Heart left ventricle (tissue), 16 donors: Measurements from ENCODE around the gene CPE. TPM values are rescaled to one million over a fixed set of nuclear protein-coding genes. Genes with fewer than 3 reads are reported as not detected.

Experiments
- ATAC-seq, 4 donors: fragments of 200-7000 bp; cut with Tn5 transposase; one replicate each; pipeline ENCODE4 v1.9.1; 2020 to 2022; ENCODE audit warnings: moderate library complexity in 4 of 4, mild to moderate bottlenecking in 3 of 4, moderate number of reproducible peaks in 1 of 4
- DNase-seq, 5 donors: peaks; one replicate each; pipeline ENCODE4 v3.0.0-alpha.2; 2020
- H3K27ac ChIP-seq, 12 donors: fragments of 200-600 bp; sonication (generic) in 4 of 12; one replicate each; pipeline versions ENCODE4 v1.5.0 to v1.8.0; 2016 to 2022; ENCODE audit warnings: mild to moderate bottlenecking in 2 of 12
- H3K27me3 ChIP-seq, 9 donors: fragments of 200-600 bp; sonication (generic) in 2 of 9; one replicate each; pipeline versions ENCODE4 v1.5.1 to v1.8.0; 2016 to 2022; ENCODE audit warnings: mild to moderate bottlenecking in 3 of 9
- H3K36me3 ChIP-seq, 9 donors: fragments of 200-600 bp; sonication (generic) in 2 of 9; one replicate each; pipeline versions ENCODE4 v1.5.0 to v1.8.0; 2018 to 2022; ENCODE audit warnings: mild to moderate bottlenecking in 2 of 9
- H3K4me1 ChIP-seq, 12 donors: fragments of 200-600 bp; sonication (generic) in 4 of 12; one replicate each; pipeline versions ENCODE4 v1.5.0 to v1.8.0; 2016 to 2022; ENCODE audit warnings: mild to moderate bottlenecking in 3 of 12
- H3K4me3 ChIP-seq, 12 donors: fragments of 200-600 bp; sonication (generic) in 4 of 12; one replicate each; pipeline versions ENCODE4 v1.5.0 to v1.8.0; 2017 to 2022; ENCODE audit warnings: mild to moderate bottlenecking in 9 of 12, moderate library complexity in 4 of 12
- H3K9me3 ChIP-seq, 12 donors: fragments of 200-600 bp; sonication (generic) in 4 of 12; one replicate each; pipeline versions ENCODE4 v1.5.0 to v1.8.0; 2016 to 2022; ENCODE audit warnings: mild to moderate bottlenecking in 1 of 12
- POLR2A ChIP-seq, 2 donors: fragments of 450-650 bp; IDR thresholded peaks; one replicate each; pipeline ENCODE4 v1.6.1; 2017; ENCODE audit warnings: antibody characterized with exemption in 2 of 2, mild to moderate bottlenecking in 2 of 2, moderate library complexity in 2 of 2
- WGBS, 4 donors: extraction: QIAGEN DNeasy Blood & Tissue Kit in 2 of 4; methylation state at CpG; one replicate each; pipeline versions ENCODE4 v1.1.5 to v1.1.7; 2013 to 2018; 5-methylcytosine and 5-hydroxymethylcytosine counted together
- intact Hi-C, 10 donors: fragments of 100-400 bp; cut with DNase I; formaldehyde crosslinking; loops; one replicate each; pipeline versions ENCODE4 v1.11.1 to v1.14.2; 2022
- polyA plus RNA-seq, 2 donors: library from polyadenylated mRNA; stranded (reverse); fragments of 200-250 nt; gene quantifications; one replicate each; pipeline ENCODE4 v1.2.3, GENCODE V29; 2013
- total RNA-seq, 9 donors: library from RNA; depleted of rRNA in 2 of 9; stranded (reverse); fragments of >200 nt in 2 of 9; fragmentation: NEBNext Ultra II Directional in 3 of 9; extraction: Animal tissue kit (Norgen Biotek cat#: 25700) in 3 of 9; gene quantifications; one replicate each; pipeline versions ENCODE4 v1.1.0 to v1.2.4, GENCODE V29; 2016 to 2023
- TF ChIP-seq, protein P1 (sequence below), 12 donors: fragments of 200-600 bp; sonication (generic) in 4 of 12; IDR thresholded peaks; one replicate each; pipeline versions ENCODE4 v1.5.0 to v1.8.0; 2018 to 2022; ENCODE audit warnings: antibody characterized with exemption in 12 of 12, mild to moderate bottlenecking in 5 of 12
- donor health status: ischemic (EF 13 %, LVEDD 7.1; RV severe dilation, severe dysfunction).
- donor health status: healthy with polysubstance abuse.
- donor health status: DM: no; HTN: yes; CAD: no.
- donor health status: DM: no; HTN: no; CAD: no.
- donor health status: ischemic (EF 25% LVEDD 6.9; RV normal size, moderate dysfunction).
- donor health status: ischemic (EF 25% LVEDD 5.7; RV mildly dilated, moderate dysfunction).
- donor health status: healthy.
- donor health status: DM: yes; HTN: yes; CAD: no.
- donor health status: ischemic (EF 35%, LVEDD 5.7; RV mildly dilated, moderate dysfunction).
- donor health status: nonischemic (EF 11% LVEDD 7.7; RV severe dilation, severe dysfunction).
- donor health status: DM: yes; HTN: yes; CAD: no.
- donor health status: PGD.
- donor health status: ischemic (EF 29% LVEDD 5.4; RV normal size, mild dysfunction).
- donor health status: nonischemic (EF 23%, LVEDD 6.1; RV moderate dilation, normal function).

Gene CPE
- total and polyA plus RNA-seq, 11 donors = 13.3 to 115 (median 28.4) TPM

DNA sequence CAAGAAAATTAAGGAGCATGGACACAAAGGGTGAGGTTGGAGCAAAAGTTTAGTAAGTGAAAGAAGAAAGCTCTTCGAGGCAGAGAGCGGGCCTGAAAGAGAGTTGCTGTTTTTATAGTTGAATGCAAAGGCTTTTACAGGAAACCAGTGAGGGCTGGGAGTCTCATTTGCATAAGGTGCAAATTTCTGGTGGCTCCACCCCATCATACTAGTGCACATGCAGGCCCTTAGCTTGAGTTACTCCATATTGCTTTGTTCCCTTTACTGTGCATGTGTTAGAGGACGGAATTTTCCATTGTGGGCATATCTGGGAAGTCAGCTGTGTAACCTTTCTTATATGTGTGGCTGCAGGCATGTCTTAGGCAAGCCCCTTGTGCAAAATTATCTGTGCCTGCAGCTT lies 48.0 kb downstream of the CPE start:
- peak overlapping the region in 3 of 12 donors; percentile 39 to 74 (median 56) for H3K27ac ChIP-seq
- TF ChIP-seq, protein P1, sequence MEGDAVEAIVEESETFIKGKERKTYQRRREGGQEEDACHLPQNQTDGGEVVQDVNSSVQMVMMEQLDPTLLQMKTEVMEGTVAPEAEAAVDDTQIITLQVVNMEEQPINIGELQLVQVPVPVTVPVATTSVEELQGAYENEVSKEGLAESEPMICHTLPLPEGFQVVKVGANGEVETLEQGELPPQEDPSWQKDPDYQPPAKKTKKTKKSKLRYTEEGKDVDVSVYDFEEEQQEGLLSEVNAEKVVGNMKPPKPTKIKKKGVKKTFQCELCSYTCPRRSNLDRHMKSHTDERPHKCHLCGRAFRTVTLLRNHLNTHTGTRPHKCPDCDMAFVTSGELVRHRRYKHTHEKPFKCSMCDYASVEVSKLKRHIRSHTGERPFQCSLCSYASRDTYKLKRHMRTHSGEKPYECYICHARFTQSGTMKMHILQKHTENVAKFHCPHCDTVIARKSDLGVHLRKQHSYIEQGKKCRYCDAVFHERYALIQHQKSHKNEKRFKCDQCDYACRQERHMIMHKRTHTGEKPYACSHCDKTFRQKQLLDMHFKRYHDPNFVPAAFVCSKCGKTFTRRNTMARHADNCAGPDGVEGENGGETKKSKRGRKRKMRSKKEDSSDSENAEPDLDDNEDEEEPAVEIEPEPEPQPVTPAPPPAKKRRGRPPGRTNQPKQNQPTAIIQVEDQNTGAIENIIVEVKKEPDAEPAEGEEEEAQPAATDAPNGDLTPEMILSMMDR (IDR thresholded peaks at IDR 0.05) = no peak
- no peak for TF ChIP-seq POLR2A (IDR thresholded peaks at IDR 0.05)
- 69 to 92% (median 82%) methylated on average over 3 of the region's 3 CpGs for WGBS, 4 donors
- H3K4me1 ChIP-seq = no peaks in the 10 kb centered on the region
- DNase-seq = no peak
- peaks cover 0 to 20% (median 0%) of the 10 kb centered on the region in 12 donors for H3K9me3 ChIP-seq
- H3K36me3 ChIP-seq = no peaks in the 10 kb centered on the region
- no peak for ATAC-seq
- intact Hi-C loops = no loop called here
- H3K27me3 ChIP-seq = peaks cover 0 to 2% (median 0%) of the 10 kb centered on the region in 9 donors
- no peak overlapping the region for H3K4me3 ChIP-seq

DNA sequence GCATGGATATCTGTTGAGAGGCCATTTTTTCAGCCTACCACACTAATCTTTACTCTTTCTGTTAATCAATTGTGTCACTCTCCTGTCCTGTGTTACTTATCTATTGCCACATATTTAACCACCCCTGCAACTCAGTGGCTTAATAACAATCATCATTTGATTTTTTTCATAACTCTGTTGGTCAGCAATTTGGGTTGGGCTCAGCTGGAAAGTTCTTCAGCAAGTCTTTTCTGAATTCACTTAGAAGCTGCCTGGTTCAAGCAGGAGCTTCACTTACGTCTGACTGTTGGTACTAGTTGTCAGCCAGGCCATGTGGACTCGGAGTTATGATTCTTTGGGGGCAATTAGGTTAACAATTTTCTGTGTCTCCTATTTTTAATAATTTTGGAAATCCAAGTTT lies 50.1 kb downstream of the CPE start:
- TF ChIP-seq, protein P1 (IDR thresholded peaks at IDR 0.05) = no peak
- TF ChIP-seq POLR2A (IDR thresholded peaks at IDR 0.05) = no peak
- H3K4me3 ChIP-seq = no peak overlapping the region
- no peak for ATAC-seq
- intact Hi-C loops = no loop called here
- WGBS, 4 donors = 68 to 97% (median 89%) methylated on average over 2 of the region's 2 CpGs
- DNase-seq = no peak
- H3K27ac ChIP-seq = no peak overlapping the region
- no peaks in the 10 kb centered on the region for H3K36me3 ChIP-seq
- peaks cover 0 to 2% (median 0%) of the 10 kb centered on the region in 9 donors for H3K27me3 ChIP-seq
- peaks cover 0 to 20% (median 0%) of the 10 kb centered on the region in 12 donors for H3K9me3 ChIP-seq
- no peaks in the 10 kb centered on the region for H3K4me1 ChIP-seq

DNA sequence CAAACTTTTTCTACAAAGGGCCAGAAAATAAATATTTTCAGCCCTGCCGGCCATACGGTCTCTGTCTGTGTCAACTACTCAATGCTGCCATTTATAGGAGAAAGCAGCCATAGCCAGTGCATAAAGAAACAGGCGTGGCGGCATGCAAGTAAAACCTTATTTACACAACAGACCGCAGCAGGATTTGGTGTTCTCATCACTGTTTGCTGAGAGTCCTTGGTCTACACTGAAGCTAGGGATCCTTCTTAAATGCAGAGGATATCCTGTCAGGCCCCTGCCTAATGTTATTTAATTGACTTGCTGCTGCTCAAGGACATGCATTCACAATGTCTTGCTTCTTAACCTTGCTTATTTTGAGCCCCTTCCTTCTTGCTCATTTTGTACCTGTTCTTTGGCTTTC lies 54.7 kb downstream of the CPE start:
- DNase-seq = no peak
- H3K9me3 ChIP-seq = peaks cover 0 to 9% (median 0%) of the 10 kb centered on the region in 12 donors
- no peaks in the 10 kb centered on the region for H3K4me1 ChIP-seq
- H3K4me3 ChIP-seq = no peak overlapping the region
- no peaks in the 10 kb centered on the region for H3K36me3 ChIP-seq
- H3K27ac ChIP-seq = no peak overlapping the region
- no peak for ATAC-seq
- WGBS, 4 donors = 92 to 95% (median 94%) methylated on average over 5 of the region's 5 CpGs
- H3K27me3 ChIP-seq = peaks cover 0 to 3% (median 0%) of the 10 kb centered on the region in 9 donors
- TF ChIP-seq POLR2A (IDR thresholded peaks at IDR 0.05) = no peak
- TF ChIP-seq, protein P1 (IDR thresholded peaks at IDR 0.05) = no peak
- intact Hi-C loops = no loop called here

DNA sequence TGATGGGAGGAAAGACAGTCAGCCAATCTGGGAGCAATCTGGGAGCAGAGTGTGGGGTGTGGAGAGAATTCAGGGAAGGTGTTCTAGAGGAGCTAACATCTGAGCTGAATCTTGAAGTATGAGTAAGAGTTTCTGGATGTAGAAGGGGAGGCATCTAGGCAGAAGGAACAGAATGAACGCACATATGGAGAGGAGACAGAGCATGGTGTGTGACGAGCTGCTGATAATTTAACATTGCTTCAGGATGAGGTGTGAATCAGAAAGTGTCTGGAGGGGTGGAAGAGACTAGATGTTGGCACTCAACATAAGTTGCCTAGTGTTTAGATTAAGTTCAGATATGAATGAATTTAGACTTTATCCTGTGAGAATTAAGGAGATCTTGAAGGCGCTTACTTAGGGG lies 58.9 kb downstream of the CPE start:
- no peak for DNase-seq
- no peaks in the 10 kb centered on the region for H3K9me3 ChIP-seq
- TF ChIP-seq POLR2A (IDR thresholded peaks at IDR 0.05) = no peak
- TF ChIP-seq, protein P1 (IDR thresholded peaks at IDR 0.05) = no peak
- peaks cover 0 to 11% (median 0%) of the 10 kb centered on the region in 12 donors for H3K4me1 ChIP-seq
- H3K36me3 ChIP-seq = no peaks in the 10 kb centered on the region
- 80 to 89% (median 85%) methylated on average over 3 of the region's 3 CpGs for WGBS, 4 donors
- no peak for ATAC-seq
- H3K27ac ChIP-seq = no peak overlapping the region
- intact Hi-C loops = no loop called here
- peaks cover 0 to 3% (median 0%) of the 10 kb centered on the region in 9 donors for H3K27me3 ChIP-seq
- no peak overlapping the region for H3K4me3 ChIP-seq
